Fibroblast of lung (primary cell): ENCODE results near the gene KRTAP4-2. TPM values are rescaled to one million over a fixed set of nuclear protein-coding genes. Genes with fewer than 3 reads are reported as not detected.

ENCODE experiments used
- DNase-seq, 2 donors: peaks; one replicate each; pipeline versions ENCODE4 v3.0.0 to v3.0.0-alpha.2; 2010; ENCODE audit warnings: low read depth in 2 of 2
- H2AFZ ChIP-seq: 2 replicates; pipeline ENCODE4 v1.5.1; 2012; ENCODE audit warnings: low read length, control low read depth, inconsistent platforms
- H3K27ac ChIP-seq: 2 replicates; pipeline ENCODE4 v1.5.1; 2011; ENCODE audit warnings: low read length, control low read depth; ENCODE audit not compliant: insufficient read depth
- H3K27me3 ChIP-seq: 2 replicates; pipeline ENCODE4 v1.5.1; 2011; ENCODE audit warnings: mild to moderate bottlenecking, low read length; ENCODE audit not compliant: control insufficient read depth, insufficient read depth
- H3K36me3 ChIP-seq: 2 replicates; pipeline ENCODE4 v1.5.1; 2011; ENCODE audit warnings: low read length; ENCODE audit not compliant: control insufficient read depth, insufficient read depth
- H3K4me1 ChIP-seq: 2 replicates; pipeline ENCODE4 v1.5.1; 2011; ENCODE audit warnings: low read length; ENCODE audit not compliant: control insufficient read depth, insufficient read depth; ENCODE audit errors: extremely low read depth
- H3K4me2 ChIP-seq: 2 replicates; pipeline ENCODE4 v1.5.1; 2011; ENCODE audit warnings: low read length, control low read depth; ENCODE audit not compliant: insufficient read depth; ENCODE audit errors: extremely low read depth
- H3K4me3 ChIP-seq, 4 experiments: fragments of 200-600 bp in 1 of 4; sonication (generic) in 1 of 4; replicated peaks in 1 of 4; 2 replicates each; pipeline ENCODE4 v1.5.1; 2011 to 2016; ENCODE audit warnings: low read length in 4 of 4, low read depth in 3 of 4, mild to moderate bottlenecking in 3 of 4, control low read depth in 2 of 4, inconsistent platforms in 1 of 4, mixed read lengths in 1 of 4; ENCODE audit not compliant: insufficient read depth in 1 of 4; ENCODE audit errors: control extremely low read depth in 1 of 4
- H3K79me2 ChIP-seq: 2 replicates; pipeline ENCODE4 v1.5.1; 2012; ENCODE audit warnings: mild to moderate bottlenecking, low read length, inconsistent platforms; ENCODE audit not compliant: control insufficient read depth, insufficient read depth
- H3K9ac ChIP-seq: 2 replicates; pipeline ENCODE4 v1.5.1; 2011; ENCODE audit warnings: mild to moderate bottlenecking, low read length, control low read depth; ENCODE audit not compliant: insufficient read depth
- H3K9me3 ChIP-seq: 2 replicates; pipeline ENCODE4 v1.5.1; 2012; ENCODE audit warnings: low read depth, low read length; ENCODE audit not compliant: control insufficient read depth, insufficient read depth
- H4K20me1 ChIP-seq: 2 replicates; pipeline ENCODE4 v1.5.1; 2011; ENCODE audit warnings: low read length; ENCODE audit not compliant: control insufficient read depth, insufficient read depth; ENCODE audit errors: extremely low read depth
- EZH2 ChIP-seq: IDR thresholded peaks from 2 replicates; pipeline ENCODE4 v1.5.1; 2012; ENCODE audit warnings: low read length, control low read depth, mild to moderate bottlenecking; ENCODE audit errors: missing control alignments
- polyA plus RNA-seq, 2 donors: library from polyadenylated mRNA; depleted of rRNA in 1 of 2; stranded (reverse) in 1 of 2; unstranded in 1 of 2; fragments of >200 nt; gene quantifications; 2 replicates each; pipeline ENCODE4 v1.2.1, GENCODE V29; 2011 to 2012; ENCODE audit warnings: missing spikeins in 1 of 2
- total RNA-seq: library from RNA; depleted of rRNA; stranded (reverse); fragments of >200 nt; gene quantifications from 2 replicates; pipeline ENCODE4 v1.2.1, GENCODE V29; 2014
- TF ChIP-seq, protein P1 (sequence below), 2 donors: IDR thresholded peaks in 1 of 2; conservative IDR thresholded peaks in 1 of 2; 1 replicate in 1 of 2; 2 replicates in 1 of 2; pipeline ENCODE4 v1.5.1; 2011 to 2012; ENCODE audit warnings: low read length in 2 of 2, control low read depth in 1 of 2, inconsistent platforms in 1 of 2, low read depth in 1 of 2, mild to moderate bottlenecking in 1 of 2

KRTAP4-2 gene
- total and polyA plus RNA-seq, 2 donors (not counting 1 experiment from before 2014, with no cell fraction given): not detected

DNA sequence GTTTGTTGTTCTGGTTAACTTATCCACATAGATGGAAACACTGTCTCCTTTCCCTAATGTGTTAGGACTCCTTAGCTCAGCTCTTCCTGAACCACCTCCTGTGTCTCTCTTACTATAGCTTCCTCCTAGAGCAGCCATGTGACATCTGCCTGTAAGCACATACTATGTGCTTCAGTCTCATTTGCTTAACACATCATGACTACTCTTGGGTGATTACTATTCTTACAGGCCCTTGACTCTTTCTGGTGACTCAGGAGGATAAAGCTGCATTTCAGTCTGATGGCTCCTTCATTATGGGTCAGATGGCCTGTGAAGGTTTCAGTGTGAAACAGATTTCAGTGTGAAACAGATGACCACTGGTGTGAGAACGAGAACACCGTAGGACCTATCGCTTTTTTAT is 320 bp upstream of the KRTAP4-2 start:
- H3K27me3 ChIP-seq: no peaks in the 10 kb centered on the region
- TF ChIP-seq EZH2: no peak
- TF ChIP-seq, protein P1, sequence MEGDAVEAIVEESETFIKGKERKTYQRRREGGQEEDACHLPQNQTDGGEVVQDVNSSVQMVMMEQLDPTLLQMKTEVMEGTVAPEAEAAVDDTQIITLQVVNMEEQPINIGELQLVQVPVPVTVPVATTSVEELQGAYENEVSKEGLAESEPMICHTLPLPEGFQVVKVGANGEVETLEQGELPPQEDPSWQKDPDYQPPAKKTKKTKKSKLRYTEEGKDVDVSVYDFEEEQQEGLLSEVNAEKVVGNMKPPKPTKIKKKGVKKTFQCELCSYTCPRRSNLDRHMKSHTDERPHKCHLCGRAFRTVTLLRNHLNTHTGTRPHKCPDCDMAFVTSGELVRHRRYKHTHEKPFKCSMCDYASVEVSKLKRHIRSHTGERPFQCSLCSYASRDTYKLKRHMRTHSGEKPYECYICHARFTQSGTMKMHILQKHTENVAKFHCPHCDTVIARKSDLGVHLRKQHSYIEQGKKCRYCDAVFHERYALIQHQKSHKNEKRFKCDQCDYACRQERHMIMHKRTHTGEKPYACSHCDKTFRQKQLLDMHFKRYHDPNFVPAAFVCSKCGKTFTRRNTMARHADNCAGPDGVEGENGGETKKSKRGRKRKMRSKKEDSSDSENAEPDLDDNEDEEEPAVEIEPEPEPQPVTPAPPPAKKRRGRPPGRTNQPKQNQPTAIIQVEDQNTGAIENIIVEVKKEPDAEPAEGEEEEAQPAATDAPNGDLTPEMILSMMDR (conservative IDR thresholded peaks at IDR 0.05 in 1 of 2, IDR thresholded peaks at IDR 0.05 in 1 of 2; ENCODE audit: low read depth in 1 of 2, low read length in 2 of 2): no peak
- no peak overlapping the region for H3K27ac ChIP-seq
- H3K4me2 ChIP-seq: no peak overlapping the region
- no peaks in the 10 kb centered on the region for H3K79me2 ChIP-seq
- H3K9ac ChIP-seq: no peak overlapping the region
- H3K4me3 ChIP-seq: no peak overlapping the region
- no peaks in the 10 kb centered on the region for H4K20me1 ChIP-seq
- DNase-seq: peak in 1 of 2 donors; percentile 44
- H3K36me3 ChIP-seq: no peaks in the 10 kb centered on the region
- H3K9me3 ChIP-seq: no peaks in the 10 kb centered on the region
- H2AFZ ChIP-seq: peak overlapping the region; percentile 31
- H3K4me1 ChIP-seq: peaks cover 7% of the 10 kb centered on the region

DNA sequence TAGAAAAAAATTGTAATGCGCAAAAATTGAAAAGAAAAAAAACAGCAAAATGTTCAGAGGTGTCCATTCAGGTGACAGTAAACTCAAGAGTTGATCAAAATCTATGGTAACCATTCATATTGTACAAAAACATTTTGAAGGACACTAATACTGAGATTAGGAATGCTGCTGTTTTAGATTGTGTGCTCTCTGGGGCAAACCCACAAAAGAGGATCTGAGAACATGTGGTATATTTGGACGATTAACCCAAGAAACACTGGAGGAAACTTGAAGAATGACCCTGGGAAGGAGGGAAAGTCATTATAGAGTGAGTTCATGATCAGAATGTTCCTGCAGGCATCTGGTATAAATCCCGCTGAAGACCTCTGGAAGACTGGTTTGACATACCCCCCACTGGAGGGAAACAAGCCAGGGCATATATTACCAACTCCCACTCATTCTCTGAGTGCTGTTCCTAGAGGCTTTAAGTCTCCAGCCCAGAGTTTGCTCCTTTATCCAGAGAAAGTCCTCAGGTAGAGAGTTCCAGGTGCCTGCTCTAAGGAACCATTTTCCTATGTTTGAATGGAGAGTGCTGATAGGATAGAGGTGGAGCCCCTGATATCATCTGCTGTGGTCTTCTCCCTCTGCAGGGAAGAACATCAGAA is 1.2 kb downstream of the KRTAP4-2 start:
- TF ChIP-seq EZH2: no peak
- TF ChIP-seq, protein P1 (conservative IDR thresholded peaks at IDR 0.05 in 1 of 2, IDR thresholded peaks at IDR 0.05 in 1 of 2; ENCODE audit: low read depth in 1 of 2, low read length in 2 of 2): no peak
- Histone ChIP-seq H3K4me3 (no peak overlapping the region), H3K4me2 (no peak overlapping the region)

DNA sequence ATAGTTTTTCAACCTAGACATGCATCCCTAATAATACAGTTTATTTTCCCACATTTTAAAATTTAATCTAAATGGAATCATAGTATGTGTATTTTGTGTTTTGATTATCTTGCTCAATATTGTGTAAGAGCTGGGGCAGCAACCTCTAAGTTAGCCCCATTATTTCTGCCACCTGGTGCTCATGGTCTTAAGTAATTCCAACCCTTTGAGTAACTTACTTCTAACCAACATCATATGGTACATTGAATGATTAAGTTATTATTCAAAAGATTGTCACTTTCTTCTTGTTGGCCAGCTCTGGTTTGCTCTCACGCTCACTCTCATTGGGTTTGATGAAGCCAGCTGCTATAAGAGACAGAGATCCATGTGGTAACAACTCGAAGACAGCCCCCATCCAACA is 6.1 kb downstream of the KRTAP4-2 start:
- Histone ChIP-seq H3K27ac (no peak overlapping the region), H3K9ac (no peak overlapping the region), H3K27me3 (no peaks in the 10 kb centered on the region), H4K20me1 (no peaks in the 10 kb centered on the region), H3K4me2 (no peak overlapping the region), H3K36me3 (no peaks in the 10 kb centered on the region), H3K4me3 (no peak overlapping the region), H3K79me2 (no peaks in the 10 kb centered on the region), H3K9me3 (no peaks in the 10 kb centered on the region), H2AFZ (no peak overlapping the region), H3K4me1 (no peaks in the 10 kb centered on the region)
- peak in 1 of 2 donors; percentile 4 for DNase-seq
- TF ChIP-seq, protein P1 (conservative IDR thresholded peaks at IDR 0.05 in 1 of 2, IDR thresholded peaks at IDR 0.05 in 1 of 2; ENCODE audit: low read depth in 1 of 2, low read length in 2 of 2): no peak
- no peak for TF ChIP-seq EZH2

More for the DNA sequence above, 1.2 kb downstream of the KRTAP4-2 start:
- Histone ChIP-seq H3K79me2 (no peaks in the 10 kb centered on the region), H3K9ac (no peak overlapping the region), H3K27ac (no peak overlapping the region), H2AFZ (no peak overlapping the region), H3K4me1 (peaks cover 7% of the 10 kb centered on the region), H4K20me1 (no peaks in the 10 kb centered on the region), H3K27me3 (no peaks in the 10 kb centered on the region), H3K9me3 (no peaks in the 10 kb centered on the region), H3K36me3 (no peaks in the 10 kb centered on the region)
- DNase-seq: no peak
